ENCODE results near the gene SBK3. TPM values are rescaled to one million over a fixed set of nuclear protein-coding genes. Genes with fewer than 3 reads are reported as not detected.
"Not testable (repeated sequence)": the region's sequence is repeated elsewhere in the genome, so short reads cannot be mapped to it uniquely, and the experiment has no call there.

Gene SBK3
- total RNA-seq, 6 donors from 2014 or later = 0.30 to 1.6 (median 0.94) TPM; not detected in 3

DNA sequence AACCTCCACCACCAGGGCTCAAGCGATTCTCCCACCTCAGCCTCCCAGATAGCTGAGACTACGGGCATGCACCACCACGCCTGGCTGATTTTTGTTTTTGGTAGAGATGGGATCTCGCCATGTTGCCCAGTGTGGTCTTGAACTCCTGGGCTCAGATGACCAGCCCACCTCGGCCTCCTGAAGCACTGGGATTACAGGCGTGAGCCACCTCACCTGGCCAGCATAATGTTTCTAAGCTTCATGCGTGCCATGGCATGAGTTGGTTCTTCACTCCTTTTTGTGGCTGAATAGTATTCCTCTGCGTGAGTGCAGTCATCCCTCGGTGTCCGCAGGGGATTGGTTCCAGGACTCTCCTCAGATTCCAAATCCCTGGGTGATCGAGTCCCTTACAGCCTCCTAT, 39.5 kb upstream of the SBK3 start:
- ATAC-seq (ENCODE audit: low FRiP score in 2 of 2) (no peak), DNase-seq (no peak)
- Histone ChIP-seq H3K4me1 (peaks cover 39 to 54% (median 41%) of the 10 kb centered on the region in 4 donors), H3K27me3 (peaks cover 0 to 6% (median 0%) of the 10 kb centered on the region in 4 donors), H3K27ac (peak overlapping the region in 3 of 4 donors; percentile 61 to 73 (median 62)), H3K36me3 (no peaks in the 10 kb centered on the region), H3K9me3 (no peaks in the 10 kb centered on the region), H3K4me3 (no peak overlapping the region)
- TF ChIP-seq CTCF (IDR thresholded peaks at IDR 0.05) (no peak), POLR2A (IDR thresholded peaks at IDR 0.05) (no peak), POLR2AphosphoS5 (IDR thresholded peaks at IDR 0.05) (no peak), EP300 (IDR thresholded peaks at IDR 0.05) (no peak)
- WGBS, 2 donors = 80 to 97% methylated on average over 10 to 11 of the region's 11 CpGs

DNA sequence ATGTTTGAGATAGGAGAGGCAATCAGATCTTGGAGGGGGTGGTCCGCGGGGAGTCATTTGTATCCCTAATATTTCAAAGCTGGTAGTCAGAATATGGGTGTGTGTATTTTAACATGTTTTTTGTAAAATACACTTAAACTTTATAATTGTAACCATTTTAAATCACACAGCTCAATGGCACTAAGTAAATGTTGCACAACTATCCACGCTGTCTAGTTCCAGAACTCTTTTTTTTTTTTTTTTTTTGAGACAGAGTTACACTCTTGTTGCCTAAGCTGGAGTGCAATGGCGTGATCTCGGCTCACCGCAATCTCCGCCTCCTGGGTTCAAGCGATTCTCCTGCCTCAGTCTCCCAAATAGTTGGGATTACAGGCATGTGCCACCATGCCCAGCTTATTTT, 38.6 kb upstream of the SBK3 start:
- not testable (repeated sequence) for H3K36me3 ChIP-seq; H3K27me3 ChIP-seq; ATAC-seq (ENCODE audit: low FRiP score in 2 of 2); DNase-seq; H3K9me3 ChIP-seq; H3K4me3 ChIP-seq
- Histone ChIP-seq H3K4me1 (peaks cover 39 to 60% (median 44%) of the 10 kb centered on the region in 4 donors), H3K27ac (peak overlapping the region in 3 of 4 donors; percentile 19 to 73 (median 62))
- WGBS, 2 donors = 62 to 64% methylated on average over 8 of the region's 8 CpGs

DNA sequence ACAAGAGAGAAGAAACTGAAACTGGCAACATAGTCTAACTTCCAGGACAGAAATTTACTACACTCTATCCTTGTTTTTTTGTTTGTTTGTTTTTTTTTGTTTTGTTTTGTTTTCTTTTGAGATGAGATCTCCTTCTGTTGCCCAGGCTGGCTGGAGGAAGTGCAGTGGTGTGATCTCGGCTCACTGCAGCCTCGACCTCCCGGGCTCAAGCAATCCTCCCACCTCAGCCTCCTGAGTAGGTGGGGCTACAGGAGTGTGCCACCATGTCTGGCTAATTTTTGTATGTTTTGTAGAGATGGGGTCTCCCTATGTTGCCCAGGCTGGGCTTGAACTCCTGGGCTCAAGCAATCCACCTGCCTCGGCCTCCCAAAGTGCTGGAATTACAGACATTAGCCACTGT, 36.9 kb upstream of the SBK3 start:
- ATAC-seq (ENCODE audit: low FRiP score in 2 of 2) = not testable (repeated sequence)

DNA sequence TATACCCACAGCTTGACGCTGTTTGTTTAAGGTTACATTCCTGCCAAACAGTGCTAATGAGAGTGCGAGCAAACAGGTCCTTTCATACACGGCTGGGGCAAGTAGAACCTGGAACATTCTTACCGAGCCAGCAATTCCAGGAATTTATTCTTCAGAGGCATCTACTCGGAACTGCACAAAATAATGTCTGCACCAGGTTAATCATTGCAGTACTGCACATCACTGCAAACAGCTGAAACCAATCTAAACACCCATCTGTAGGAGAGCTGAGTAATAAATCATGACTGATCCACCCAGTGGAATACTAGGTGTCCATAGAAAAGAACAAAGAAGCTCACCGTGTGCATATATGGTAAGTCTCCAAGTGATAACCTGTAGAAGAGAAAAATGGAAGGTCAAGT, 36.5 kb upstream of the SBK3 start:
- no peaks in the 10 kb centered on the region for H3K9me3 ChIP-seq
- peaks cover 3 to 26% (median 17%) of the 10 kb centered on the region in 4 donors for H3K36me3 ChIP-seq
- 29 to 33% methylated on average over 6 of the region's 6 CpGs for WGBS, 2 donors
- H3K27ac ChIP-seq = peak overlapping the region; percentile 79 to 96 (median 94)
- DNase-seq (no peak), ATAC-seq (ENCODE audit: low FRiP score in 2 of 2) (peak in 1 of 2 donors; percentile 55)
- H3K27me3 ChIP-seq = peaks cover 0 to 6% (median 0%) of the 10 kb centered on the region in 4 donors
- TF ChIP-seq POLR2AphosphoS5 (IDR thresholded peaks at IDR 0.05) (no peak), CTCF (IDR thresholded peaks at IDR 0.05) (no peak), POLR2A (IDR thresholded peaks at IDR 0.05) (no peak), EP300 (IDR thresholded peaks at IDR 0.05) (no peak)
- H3K4me1 ChIP-seq = peaks cover 29 to 48% (median 34%) of the 10 kb centered on the region in 4 donors
- no peak overlapping the region for H3K4me3 ChIP-seq

More for the DNA sequence above, 36.9 kb upstream of the SBK3 start:
- WGBS, 2 donors = 65 to 71% methylated on average over 4 of the region's 4 CpGs
- H3K4me3 ChIP-seq, H3K9me3 ChIP-seq, H3K27me3 ChIP-seq, DNase-seq: not testable (repeated sequence)
- peak overlapping the region; percentile 31 to 95 (median 66) for H3K27ac ChIP-seq
- H3K36me3 ChIP-seq = peaks cover 3 to 21% (median 13%) of the 10 kb centered on the region in 4 donors
- H3K4me1 ChIP-seq = peaks cover 33 to 53% (median 38%) of the 10 kb centered on the region in 4 donors

GRCh38 chr19:55581145-55581822, 35.9 kb upstream of the SBK3 start:
- WGBS, 2 donors = 36 to 37% methylated on average over 12 of the region's 12 CpGs
- Histone ChIP-seq H3K4me3 (peak overlapping the region; percentile 78 to 95 (median 90)), H3K9me3 (no peaks in the 10 kb centered on the region), H3K4me1 (peaks cover 24 to 43% (median 28%) of the 10 kb centered on the region in 4 donors), H3K27ac (peak overlapping the region; percentile 79 to 96 (median 94)), H3K36me3 (peaks cover 3 to 27% (median 17%) of the 10 kb centered on the region in 4 donors), H3K27me3 (peaks cover 0 to 6% (median 0%) of the 10 kb centered on the region in 4 donors)
- no peak for TF ChIP-seq EP300 (IDR thresholded peaks at IDR 0.05)
- no peak for TF ChIP-seq POLR2AphosphoS5 (IDR thresholded peaks at IDR 0.05)
- TF ChIP-seq CTCF (IDR thresholded peaks at IDR 0.05) = no peak
- no peak for TF ChIP-seq POLR2A (IDR thresholded peaks at IDR 0.05)
- ATAC-seq (ENCODE audit: low FRiP score in 2 of 2) (peak in 1 of 2 donors; percentile 1), DNase-seq (no peak)

All from upper lobe of left lung (tissue), 6 donors.